Measurements from ENCODE around the gene RABL6.
"Not testable (repeated sequence)": the region's sequence is repeated elsewhere in the genome, so short reads cannot be mapped to it uniquely, and the experiment has no call there.

RABL6 gene

DNA sequence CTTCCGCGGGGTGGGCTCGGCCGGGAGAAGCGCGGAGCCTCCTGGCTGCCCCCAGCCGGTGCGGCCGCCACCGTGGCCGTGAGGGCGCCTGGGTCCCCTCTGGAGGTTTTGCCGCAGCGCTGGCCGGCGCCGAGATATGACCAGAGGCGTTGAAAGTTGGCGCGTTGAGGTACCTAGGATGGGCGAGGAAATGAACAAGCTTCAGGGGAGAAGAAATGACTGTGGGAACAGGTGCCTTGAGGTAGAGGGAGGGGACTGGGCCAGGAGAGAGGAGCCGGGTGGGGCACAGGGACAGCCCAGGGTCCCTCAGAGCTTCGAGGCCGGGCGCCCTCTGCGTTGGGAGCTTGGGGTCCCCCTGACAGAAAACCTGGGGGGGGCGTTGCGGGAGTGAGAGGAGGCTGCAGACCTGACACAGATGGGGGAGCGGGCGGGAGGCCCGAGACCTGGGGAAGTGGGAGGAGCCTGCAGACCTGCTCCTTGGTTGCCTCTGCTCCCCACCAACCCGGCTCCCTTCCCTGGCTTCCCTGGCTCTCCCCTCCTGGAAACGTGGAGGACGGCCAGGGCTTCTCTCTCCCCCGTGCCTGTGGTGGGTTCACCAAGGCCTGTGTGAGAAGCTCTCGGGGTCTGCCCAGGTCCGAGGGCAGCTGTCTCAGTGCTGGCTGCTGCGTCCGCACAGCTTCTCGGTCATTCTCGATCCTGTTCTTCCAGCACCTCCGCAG lies 14.2 kb downstream of the RABL6 start:
- DNase-seq (ENCODE audit: low read depth), result no peak

- DNase-seq (ENCODE audit: low read depth), result no peak
Observed at GRCh38 chr9:136823136-136824046, 15.6 kb downstream of the RABL6 start.

DNA sequence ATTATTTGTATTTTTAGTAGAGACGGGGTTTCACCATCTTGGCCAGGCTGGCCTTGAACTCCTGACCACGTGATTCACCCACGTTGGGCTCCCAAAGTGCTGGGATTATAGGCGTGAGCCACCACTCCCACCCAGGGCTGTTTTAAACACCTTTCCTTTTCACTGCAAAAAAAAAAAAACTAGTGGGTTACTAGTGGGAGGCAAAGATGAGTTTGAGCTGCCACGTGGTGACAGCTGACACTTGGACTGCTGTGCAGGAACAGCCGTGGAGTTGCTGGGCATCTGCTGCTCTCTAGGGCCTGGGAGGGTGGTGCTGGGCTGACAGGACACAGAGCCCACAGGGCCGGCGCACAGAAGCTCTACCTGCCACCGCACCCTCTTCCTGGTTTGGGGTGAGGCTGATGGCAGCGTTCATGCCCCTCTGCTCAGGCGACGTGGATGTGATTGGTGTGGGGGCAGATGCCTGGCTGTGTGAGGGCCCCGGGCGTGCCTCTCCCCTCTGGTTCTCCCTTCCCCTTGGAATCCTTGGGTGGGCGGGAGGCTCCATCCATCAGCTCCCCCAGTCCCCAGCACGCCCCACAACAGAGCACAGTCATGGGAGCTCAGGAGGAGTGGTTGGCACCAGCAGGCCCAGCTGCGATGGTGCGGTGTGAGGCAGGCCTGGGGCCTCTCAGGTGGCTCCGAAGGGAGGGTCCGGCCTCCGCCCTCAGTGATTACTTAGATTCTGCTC lies 16.9 kb downstream of the RABL6 start:
- DNase-seq (ENCODE audit: low read depth), result no peak

DNA sequence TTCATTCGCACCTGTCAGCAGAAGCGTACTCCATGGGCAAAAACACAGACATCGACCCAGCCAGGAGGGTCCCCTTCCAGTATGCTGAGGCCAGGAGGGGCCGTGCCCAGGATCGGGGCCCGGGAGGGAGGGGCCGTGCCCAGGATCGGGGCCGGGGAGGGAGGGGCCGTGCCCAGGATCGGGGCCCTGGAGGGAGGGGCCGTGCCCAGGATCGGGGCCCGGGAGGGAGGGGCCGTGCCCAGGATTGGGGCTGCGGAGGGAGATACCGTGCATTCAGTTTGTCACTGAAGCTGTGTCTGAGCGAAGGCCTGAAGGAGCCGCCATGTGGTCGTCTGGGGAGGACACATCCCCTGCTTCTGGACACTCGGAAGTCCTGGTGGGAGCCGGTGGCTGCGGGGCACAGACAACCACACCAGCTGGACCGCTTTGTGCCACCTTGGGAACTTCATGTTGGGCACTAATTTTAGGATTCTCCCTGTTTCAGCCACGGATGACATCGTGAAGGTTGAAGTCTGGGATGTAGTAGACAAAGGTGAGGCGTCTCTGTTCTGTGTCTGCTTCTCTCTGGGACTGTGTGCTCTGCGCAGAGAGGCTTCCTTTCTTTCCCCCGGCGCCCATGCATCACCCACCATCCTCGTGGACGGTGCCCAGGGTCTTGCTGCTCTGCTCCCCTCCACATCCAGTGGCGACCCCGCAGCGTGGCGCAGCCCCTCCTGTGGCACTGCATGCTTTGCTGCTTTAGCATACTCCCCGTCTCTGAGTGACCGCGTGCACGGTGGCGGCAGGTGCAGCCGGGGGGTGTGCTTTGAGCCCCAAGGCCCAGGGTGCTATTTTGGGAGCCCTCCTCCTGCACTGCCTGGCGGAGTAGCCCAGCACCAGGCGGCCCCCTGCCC lies 17.8 kb downstream of the RABL6 start:
- DNase-seq (ENCODE audit: low read depth), result no peak

DNA sequence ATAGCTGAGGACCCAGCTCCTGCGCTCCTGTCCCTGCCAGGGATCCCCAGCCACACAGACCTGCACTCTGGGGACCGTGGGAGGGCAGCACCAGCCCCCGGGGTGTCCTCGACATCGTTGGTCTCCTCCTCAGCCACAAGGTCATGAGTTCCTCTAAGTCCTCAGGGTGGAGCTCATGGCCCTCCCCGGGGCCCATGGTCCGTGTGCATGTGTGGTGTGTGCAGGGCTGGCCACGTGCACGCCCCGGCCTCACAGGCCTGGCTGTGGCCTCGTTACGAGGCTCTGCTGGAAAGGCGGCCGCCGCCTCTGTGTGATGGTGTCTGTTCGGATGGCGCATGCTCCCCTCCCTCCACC lies 18.4 kb downstream of the RABL6 start:
- no peak for DNase-seq (ENCODE audit: low read depth)

GRCh38 chr9:136826703-136827582 lies 19.2 kb downstream of the RABL6 start:
- no peak for DNase-seq (ENCODE audit: low read depth)

- DNase-seq (ENCODE audit: low read depth), result no peak
Observed at GRCh38 chr9:136827794-136828473, 20.2 kb downstream of the RABL6 start.

DNA sequence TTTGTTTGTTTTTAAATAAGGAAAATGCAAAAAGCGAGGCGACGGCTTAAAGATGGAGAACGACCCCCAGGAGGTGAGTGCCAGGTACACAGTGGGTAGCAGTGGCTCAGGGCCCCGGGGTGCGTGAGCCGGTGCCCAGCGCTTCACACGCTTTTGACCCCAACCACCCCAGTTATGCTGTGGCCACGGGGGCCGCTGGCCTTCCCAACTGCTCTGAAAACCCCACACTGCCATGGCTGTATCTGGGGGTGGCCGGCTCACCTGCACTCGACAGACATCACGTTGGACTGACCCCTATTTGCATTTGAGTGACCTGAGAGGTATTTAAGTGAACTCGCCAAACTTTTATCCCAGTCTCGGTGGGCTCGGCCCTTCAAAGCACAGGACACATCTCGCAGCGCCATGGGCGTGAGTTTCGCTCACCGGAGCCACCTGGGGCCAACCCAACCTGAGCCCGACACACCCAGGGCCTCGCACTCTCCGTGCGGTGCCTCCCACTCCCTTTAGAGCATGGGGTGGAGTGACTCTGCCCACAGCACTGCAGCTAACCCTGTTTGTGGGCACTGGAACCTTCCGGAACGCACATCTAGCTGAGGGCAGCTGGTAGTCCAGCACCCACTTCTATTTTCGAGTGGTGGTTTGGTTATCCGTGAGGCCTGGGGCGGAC lies 20.9 kb downstream of the RABL6 start:
- no peak for DNase-seq (ENCODE audit: low read depth)

DNA sequence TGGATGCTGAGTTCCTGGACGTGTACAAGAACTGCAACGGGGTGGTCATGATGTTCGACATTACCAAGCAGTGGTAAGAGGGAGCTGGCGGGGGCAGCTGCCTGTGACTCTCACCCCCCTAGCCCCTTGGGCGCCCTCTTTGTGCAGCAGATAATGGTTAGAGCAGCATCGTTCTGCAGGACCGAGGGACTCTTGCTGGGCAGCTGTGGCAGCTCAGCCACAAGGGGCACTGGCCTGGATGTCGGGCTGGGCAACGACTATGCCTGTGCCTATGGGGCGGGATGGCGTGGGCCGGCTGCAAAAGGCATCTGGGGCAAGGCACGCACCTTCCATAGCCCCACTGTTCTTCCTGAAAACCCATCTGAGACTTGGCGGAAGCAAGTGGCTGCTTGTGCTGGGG lies 21.7 kb downstream of the RABL6 start:
- DNase-seq (ENCODE audit: low read depth), result no peak

GRCh38 chr9:136829981-136830885 lies 22.5 kb downstream of the RABL6 start:
- no peak for DNase-seq (ENCODE audit: low read depth)

GRCh38 chr9:136831002-136831719 lies 23.4 kb downstream of the RABL6 start:
- DNase-seq (ENCODE audit: low read depth), result no peak

DNA sequence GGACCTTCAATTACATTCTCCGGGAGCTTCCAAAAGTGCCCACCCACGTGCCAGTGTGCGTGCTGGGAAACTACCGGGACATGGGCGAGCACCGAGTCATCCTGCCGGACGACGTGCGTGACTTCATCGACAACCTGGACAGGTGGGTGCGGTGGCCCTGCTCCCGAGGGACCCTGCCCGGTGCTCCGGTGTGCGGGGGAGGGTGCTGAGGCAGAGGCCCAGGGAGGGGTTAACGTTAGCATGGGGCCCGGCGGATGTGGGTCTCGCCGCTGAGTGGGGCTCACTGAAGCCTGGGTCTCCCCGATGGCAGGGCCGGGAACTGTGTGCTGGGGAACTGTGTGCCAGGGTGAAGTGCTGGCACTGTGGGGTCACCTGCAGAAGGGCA lies 24.0 kb downstream of the RABL6 start:
- no peak for DNase-seq (ENCODE audit: low read depth)

- no peak for DNase-seq (ENCODE audit: low read depth)
Observed at GRCh38 chr9:136832581-136832980, 24.8 kb downstream of the RABL6 start.

- DNase-seq (ENCODE audit: low read depth), result not testable (repeated sequence)
Observed at GRCh38 chr9:136833381-136834048, 25.8 kb downstream of the RABL6 start.

DNA sequence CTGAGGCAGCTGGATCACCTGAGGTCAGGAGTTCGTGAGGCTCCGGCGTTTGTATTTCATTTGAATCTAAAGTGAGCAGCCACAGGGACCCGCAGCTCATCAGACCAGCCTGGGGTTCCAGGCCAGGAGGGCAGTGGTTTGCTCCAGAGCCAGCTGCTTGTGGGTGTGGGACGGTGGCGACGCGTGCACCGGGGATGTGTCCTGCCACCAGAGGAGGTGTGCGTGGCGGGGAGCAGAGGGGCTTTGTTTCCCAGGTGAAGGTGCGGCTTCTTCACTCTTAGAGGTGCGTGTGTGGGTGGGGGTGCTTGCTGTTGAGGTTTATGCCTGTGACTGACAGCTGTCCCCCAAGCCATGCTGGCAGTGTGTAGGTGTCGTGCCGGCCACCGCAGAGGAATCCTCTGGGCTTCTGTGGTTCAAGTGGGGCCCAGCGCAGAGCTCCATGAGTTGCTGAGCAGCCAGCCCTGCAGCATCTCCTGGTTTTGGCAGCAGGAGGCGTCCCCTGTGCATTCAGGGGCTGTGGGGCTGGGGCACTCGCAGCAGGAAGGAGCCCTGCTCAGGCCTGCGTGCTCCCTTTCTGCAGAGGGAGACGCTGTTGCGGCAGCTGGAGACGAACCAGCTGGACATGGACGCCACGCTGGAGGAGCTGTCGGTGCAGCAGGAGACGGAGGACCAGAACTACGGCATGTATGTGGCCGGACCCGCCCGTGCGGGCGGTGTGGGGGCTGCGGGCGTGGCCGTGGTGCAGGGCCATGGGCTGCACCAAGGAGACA lies 27.6 kb downstream of the RABL6 start:
- DNase-seq (ENCODE audit: low read depth), result no peak

Data from T follicular helper cell (primary cell).